ENCODE measurements around the gene CHCHD6. TPM values are rescaled to one million over a fixed set of nuclear protein-coding genes. Genes with fewer than 3 reads are reported as not detected.

The CHCHD6 gene
- total and polyA plus RNA-seq, 2 donors (not counting 3 experiments of a cell fraction or from before 2014, with no cell fraction given): 8.4 to 10.1 TPM

DNA sequence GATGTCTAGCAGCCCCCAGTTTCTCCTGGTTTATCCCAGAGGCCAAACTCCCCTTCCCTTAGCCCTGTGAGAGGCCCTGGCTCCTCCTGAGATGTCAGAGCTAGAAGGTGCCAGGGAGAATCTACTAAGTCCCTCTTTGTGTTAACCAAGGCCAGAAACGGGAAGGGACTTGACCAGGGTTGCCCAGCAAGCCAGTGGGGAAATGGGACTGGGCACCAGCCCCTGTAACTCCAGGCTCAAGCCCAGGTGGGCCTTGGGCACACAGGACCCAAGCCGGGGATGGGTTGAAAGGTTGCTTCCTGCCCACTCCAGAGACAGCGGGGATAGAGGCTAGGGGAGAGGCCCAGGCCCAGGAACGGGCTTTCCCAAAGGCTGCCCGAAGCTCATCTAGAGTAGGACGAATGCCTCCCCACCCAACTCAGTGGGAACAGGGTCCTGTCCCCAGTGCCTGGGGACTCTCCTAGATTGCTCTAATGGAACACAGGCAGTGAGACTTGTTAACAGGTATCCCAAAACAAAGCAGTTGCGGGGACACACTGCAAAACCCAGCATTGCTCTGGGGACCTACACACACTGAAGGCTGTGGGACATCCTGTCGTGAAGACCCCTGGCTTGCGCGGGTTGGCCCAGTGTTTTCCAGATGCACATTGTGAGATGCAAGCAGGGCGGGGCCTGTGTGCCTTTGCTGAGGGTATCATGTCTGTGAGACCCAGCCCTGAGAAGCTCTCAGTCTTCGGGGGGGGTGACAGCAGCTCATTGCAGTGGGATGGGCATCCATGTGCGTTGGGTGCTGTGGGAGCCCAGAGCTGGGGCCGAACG, 36.2 kb upstream of the CHCHD6 start:
- intact Hi-C loops (cut with micrococcal nuclease): no loop called here
- Histone ChIP-seq H3K36me3 (ENCODE audit: control insufficient read depth in 2 of 2, extremely low read depth in 1 of 2, insufficient read depth in 2 of 2, low read length in 2 of 2) (no peaks in the 10 kb centered on the region), H3K9me3 (replicated peaks; ENCODE audit: control insufficient read depth, insufficient read depth, low read length) (no peaks in the 10 kb centered on the region), H3K4me1 (ENCODE audit: control insufficient read depth, extremely low read depth, insufficient read depth, low read length) (no peaks in the 10 kb centered on the region), H3K27ac (ENCODE audit: insufficient read depth, low read depth, low read length) (no peak overlapping the region), H4K20me1 (replicated peaks; ENCODE audit: control insufficient read depth, extremely low read depth, insufficient read depth, low read length) (no peaks in the 10 kb centered on the region), H2AFZ (ENCODE audit: low read depth, low read length) (no peak overlapping the region), H3K4me3 (replicated peaks in 1 of 3; ENCODE audit: insufficient read depth in 1 of 3, low read depth in 1 of 3, low read length in 3 of 3) (no peak overlapping the region), H3K9me1 (replicated peaks; ENCODE audit: control insufficient read depth, extremely low read depth, insufficient read depth, low read length) (no peaks in the 10 kb centered on the region), H3K79me2 (ENCODE audit: control insufficient read depth, insufficient read depth, low read length) (no peaks in the 10 kb centered on the region), H3K27me3 (ENCODE audit: control insufficient read depth in 2 of 2, insufficient read depth in 2 of 2, low read length in 2 of 2) (peaks cover 4 to 9% of the 10 kb centered on the region in 2 experiments), H3K9ac (replicated peaks; ENCODE audit: extremely low read depth, insufficient read depth, low read length) (no peak overlapping the region), H3K4me2 (ENCODE audit: insufficient read depth, low read length) (no peak overlapping the region)
- FAIRE-seq: no peak
- dilution Hi-C loops (cut with MboI; ENCODE audit: extremely low pct_ligation_motif_present, low sequenced_read_pairs): no loop called here
- ChIA-PET CTCF (interaction anchor here (1.0 kb wide), 1 partner anchor 145 kb away, joined by 3 read pairs; no protein-coding TSS in a partner anchor), POLR2A (no interaction called here)
- BruUV-seq (replicated peaks): no TSS peak
- DNase-seq (ENCODE audit: low read depth, low spot score): no peak
- no peak for TF ChIP-seq POLR2A (IDR thresholded peaks at IDR 0.05; ENCODE audit: low read depth, low read length)
- TF ChIP-seq, protein P1, sequence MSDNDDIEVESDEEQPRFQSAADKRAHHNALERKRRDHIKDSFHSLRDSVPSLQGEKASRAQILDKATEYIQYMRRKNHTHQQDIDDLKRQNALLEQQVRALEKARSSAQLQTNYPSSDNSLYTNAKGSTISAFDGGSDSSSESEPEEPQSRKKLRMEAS (IDR thresholded peaks at IDR 0.05; ENCODE audit: insufficient read depth, insufficient read length): no peak
- TF ChIP-seq POLR2AphosphoS5 (IDR thresholded peaks at IDR 0.05; ENCODE audit: insufficient read depth, low read depth, low read length): no peak
- TF ChIP-seq FOS (IDR thresholded peaks at IDR 0.05; ENCODE audit: borderline replicate concordance, insufficient read depth, low read length): no peak
- no peak for TF ChIP-seq JUN (IDR thresholded peaks at IDR 0.05; ENCODE audit: borderline replicate concordance, insufficient read depth, insufficient read length, low read depth)
- no peak for TF ChIP-seq GATA2 (IDR thresholded peaks at IDR 0.05; ENCODE audit: insufficient read depth, insufficient read length, low read depth, low read length)
- TF ChIP-seq, protein P2, sequence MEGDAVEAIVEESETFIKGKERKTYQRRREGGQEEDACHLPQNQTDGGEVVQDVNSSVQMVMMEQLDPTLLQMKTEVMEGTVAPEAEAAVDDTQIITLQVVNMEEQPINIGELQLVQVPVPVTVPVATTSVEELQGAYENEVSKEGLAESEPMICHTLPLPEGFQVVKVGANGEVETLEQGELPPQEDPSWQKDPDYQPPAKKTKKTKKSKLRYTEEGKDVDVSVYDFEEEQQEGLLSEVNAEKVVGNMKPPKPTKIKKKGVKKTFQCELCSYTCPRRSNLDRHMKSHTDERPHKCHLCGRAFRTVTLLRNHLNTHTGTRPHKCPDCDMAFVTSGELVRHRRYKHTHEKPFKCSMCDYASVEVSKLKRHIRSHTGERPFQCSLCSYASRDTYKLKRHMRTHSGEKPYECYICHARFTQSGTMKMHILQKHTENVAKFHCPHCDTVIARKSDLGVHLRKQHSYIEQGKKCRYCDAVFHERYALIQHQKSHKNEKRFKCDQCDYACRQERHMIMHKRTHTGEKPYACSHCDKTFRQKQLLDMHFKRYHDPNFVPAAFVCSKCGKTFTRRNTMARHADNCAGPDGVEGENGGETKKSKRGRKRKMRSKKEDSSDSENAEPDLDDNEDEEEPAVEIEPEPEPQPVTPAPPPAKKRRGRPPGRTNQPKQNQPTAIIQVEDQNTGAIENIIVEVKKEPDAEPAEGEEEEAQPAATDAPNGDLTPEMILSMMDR (IDR thresholded peaks at IDR 0.05; ENCODE audit: extremely low read depth in 1 of 2, insufficient read depth in 1 of 2, low read depth in 1 of 2, low read length in 2 of 2): no peak

All from endothelial cell of umbilical vein (primary cell).